Loucy (cell line): ENCODE results near the gene MUC5AC.

Source experiments
- EZH2phosphoT487 ChIP-seq: fragments of 200-600 bp; IDR thresholded peaks from 2 replicates; pipeline ENCODE4 v1.6.1; 2018; ENCODE audit warnings: antibody characterized with exemption, mild to moderate bottlenecking, moderate library complexity, borderline replicate concordance
- TF ChIP-seq, protein P1 (sequence below): fragments of 200-600 bp; sonication (generic); conservative IDR thresholded peaks from 2 replicates; pipeline ENCODE4 v1.5.1; 2014; ENCODE audit warnings: mild to moderate bottlenecking, antibody characterized with exemption, low read length

DNA sequence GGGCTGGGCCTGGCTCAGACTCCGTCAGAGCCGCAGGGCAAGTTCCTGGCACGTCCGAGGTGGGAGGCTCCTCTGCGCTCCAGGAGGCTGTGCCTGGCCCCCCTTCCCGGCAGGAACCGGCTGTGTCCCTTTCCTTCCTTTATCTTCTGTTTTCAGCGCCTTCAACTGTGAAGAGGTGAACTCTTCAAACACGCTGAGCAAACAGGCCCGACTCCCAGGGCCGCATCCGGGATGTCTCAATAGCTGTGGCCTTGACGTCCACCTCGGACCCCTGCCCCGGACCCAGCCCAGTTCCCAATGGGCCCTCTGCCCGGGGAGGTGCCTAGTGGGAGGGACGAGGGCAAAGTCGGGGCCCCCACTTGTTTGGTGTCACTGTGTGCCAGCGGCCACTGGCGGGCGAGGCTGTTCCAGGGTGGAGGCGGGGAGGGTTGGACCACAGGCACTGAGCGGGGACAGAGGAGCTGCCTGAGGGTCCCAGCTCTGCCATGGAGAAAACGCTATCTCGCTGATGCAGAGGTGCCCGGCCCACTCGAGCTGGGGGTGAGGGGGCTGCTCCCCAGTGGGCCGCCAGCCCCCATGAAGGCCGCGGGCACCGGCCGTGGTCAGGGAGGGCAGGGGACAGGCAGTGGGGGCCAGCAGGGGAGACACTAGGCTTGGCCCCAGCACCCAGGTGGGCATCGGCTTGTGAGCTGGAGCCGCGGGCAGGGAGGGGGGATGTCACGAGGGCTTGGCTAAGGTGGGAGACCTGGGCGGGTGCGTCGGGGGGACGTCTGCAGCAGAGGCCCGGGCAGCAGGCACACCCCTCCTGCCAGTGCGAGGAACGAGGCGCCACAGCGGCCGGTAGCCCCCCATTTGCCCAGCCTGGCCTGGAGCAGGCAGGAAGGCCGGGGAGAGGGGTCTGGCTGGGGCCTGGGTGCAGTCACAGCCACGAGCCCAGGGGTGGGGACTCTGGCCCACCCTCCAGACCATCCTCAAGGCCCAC is 62.4 kb downstream of the MUC5AC start:
- TF ChIP-seq EZH2phosphoT487: no peak
- TF ChIP-seq, protein P1, sequence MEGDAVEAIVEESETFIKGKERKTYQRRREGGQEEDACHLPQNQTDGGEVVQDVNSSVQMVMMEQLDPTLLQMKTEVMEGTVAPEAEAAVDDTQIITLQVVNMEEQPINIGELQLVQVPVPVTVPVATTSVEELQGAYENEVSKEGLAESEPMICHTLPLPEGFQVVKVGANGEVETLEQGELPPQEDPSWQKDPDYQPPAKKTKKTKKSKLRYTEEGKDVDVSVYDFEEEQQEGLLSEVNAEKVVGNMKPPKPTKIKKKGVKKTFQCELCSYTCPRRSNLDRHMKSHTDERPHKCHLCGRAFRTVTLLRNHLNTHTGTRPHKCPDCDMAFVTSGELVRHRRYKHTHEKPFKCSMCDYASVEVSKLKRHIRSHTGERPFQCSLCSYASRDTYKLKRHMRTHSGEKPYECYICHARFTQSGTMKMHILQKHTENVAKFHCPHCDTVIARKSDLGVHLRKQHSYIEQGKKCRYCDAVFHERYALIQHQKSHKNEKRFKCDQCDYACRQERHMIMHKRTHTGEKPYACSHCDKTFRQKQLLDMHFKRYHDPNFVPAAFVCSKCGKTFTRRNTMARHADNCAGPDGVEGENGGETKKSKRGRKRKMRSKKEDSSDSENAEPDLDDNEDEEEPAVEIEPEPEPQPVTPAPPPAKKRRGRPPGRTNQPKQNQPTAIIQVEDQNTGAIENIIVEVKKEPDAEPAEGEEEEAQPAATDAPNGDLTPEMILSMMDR: no peak
